CD4-positive, alpha-beta T cell (primary cell): ENCODE measurements around the gene ENAH. TPM values are rescaled to one million over a fixed set of nuclear protein-coding genes. Genes with fewer than 3 reads are reported as not detected.

Experiments used
- ATAC-seq: fragments of 200-7000 bp; cut with Tn5 transposase; one replicate; pipeline ENCODE4 v1.10.0; 2022; ENCODE audit warnings: mild to moderate bottlenecking; ENCODE audit not compliant: poor library complexity
- CTCF ChIA-PET: fragments of 350-600 bp; sonication (Branson Sonifier 250); formaldehyde crosslinking; loops from one replicate; lab custom pipeline; 2021; ENCODE audit warnings: antibody characterized with exemption, inconsistent platforms; lab: Charles Lee
- POLR2A ChIA-PET: fragments of 350-600 bp; sonication (Branson Sonifier 250); formaldehyde crosslinking; loops from one replicate; lab custom pipeline; 2021; ENCODE audit warnings: antibody characterized with exemption, inconsistent platforms; lab: Charles Lee
- DNase-seq, 14 experiments: peaks; one replicate each; pipeline ENCODE4 v3.0.0-alpha.2; 2013 to 2020; ENCODE audit warnings: mixed read lengths in 2 of 14
- H3K27ac ChIP-seq, 2 donors: one replicate each; pipeline versions ENCODE4 v1.5.1 to v1.7.0; 2013; ENCODE audit warnings: low read length in 2 of 2, low read depth in 1 of 2, mild to moderate bottlenecking in 1 of 2
- H3K27me3 ChIP-seq, 2 experiments: 1 replicate in 1 of 2; 2 replicates in 1 of 2; pipeline versions ENCODE4 v1.6.1 to v1.7.0; 2013; ENCODE audit warnings: low read length in 2 of 2, control low read depth in 1 of 2, mild to moderate bottlenecking in 1 of 2, moderate library complexity in 1 of 2; ENCODE audit not compliant: insufficient read depth in 2 of 2, control insufficient read depth in 1 of 2
- H3K36me3 ChIP-seq: one replicate; pipeline ENCODE4 v1.6.1; 2013; ENCODE audit warnings: low read length, control low read depth; ENCODE audit not compliant: insufficient read depth
- H3K4me1 ChIP-seq: one replicate; pipeline ENCODE4 v1.6.1; 2013; ENCODE audit warnings: low read length, control low read depth; ENCODE audit not compliant: insufficient read depth
- H3K4me3 ChIP-seq: one replicate; pipeline ENCODE4 v1.5.1; 2013; ENCODE audit warnings: mild to moderate bottlenecking, low read length, moderate library complexity
- H3K9me3 ChIP-seq, 2 experiments: 1 replicate in 1 of 2; 2 replicates in 1 of 2; pipeline versions ENCODE4 v1.6.1 to v1.7.0; 2013; ENCODE audit warnings: low read length in 2 of 2, mild to moderate bottlenecking in 2 of 2, control low read depth in 1 of 2, moderate library complexity in 1 of 2; ENCODE audit not compliant: control insufficient read depth in 1 of 2, insufficient read depth in 1 of 2
- H3K27ac Mint-ChIP-seq: one replicate; pipeline ENCODE4 v1.8.0; 2020; ENCODE audit warnings: mixed read lengths
- H3K27me3 Mint-ChIP-seq: one replicate; pipeline ENCODE4 v1.8.0; 2021; ENCODE audit warnings: mixed read lengths
- H3K36me3 Mint-ChIP-seq: one replicate; pipeline ENCODE4 v1.8.0; 2021; ENCODE audit warnings: low read depth, mixed read lengths
- H3K4me1 Mint-ChIP-seq: one replicate; pipeline ENCODE4 v1.8.0; 2021; ENCODE audit warnings: low read depth, mixed read lengths
- H3K4me3 Mint-ChIP-seq: one replicate; pipeline ENCODE4 v1.8.0; 2020; ENCODE audit warnings: mild to moderate bottlenecking, mixed read lengths
- H3K9me3 Mint-ChIP-seq: one replicate; pipeline ENCODE4 v1.8.0; 2020; ENCODE audit warnings: mixed read lengths
- intact Hi-C, 2 experiments: fragments of 100-400 bp; cut with DNase I in 1 of 2; cut with micrococcal nuclease in 1 of 2; formaldehyde crosslinking; loops; one replicate each; pipeline versions ENCODE4 v1.15.1 to v1.9.0; 2023 to 2025; cut with DNase I, micrococcal nuclease
- total RNA-seq, 174 experiments: library from RNA in 2 of 174; stranded (reverse) in 2 of 174; gene quantifications; one replicate each; pipeline ENCODE4 v1.2.3 and lab custom pipeline; 2021 to 2026
- TF ChIP-seq, protein P1 (sequence below): fragments of 200-600 bp; IDR thresholded peaks from one replicate; pipeline ENCODE4 v1.8.0; 2022; ENCODE audit warnings: antibody characterized with exemption, mild to moderate bottlenecking

Gene ENAH
- total RNA-seq, 2 experiments from 2014 or later, result not detected

DNA sequence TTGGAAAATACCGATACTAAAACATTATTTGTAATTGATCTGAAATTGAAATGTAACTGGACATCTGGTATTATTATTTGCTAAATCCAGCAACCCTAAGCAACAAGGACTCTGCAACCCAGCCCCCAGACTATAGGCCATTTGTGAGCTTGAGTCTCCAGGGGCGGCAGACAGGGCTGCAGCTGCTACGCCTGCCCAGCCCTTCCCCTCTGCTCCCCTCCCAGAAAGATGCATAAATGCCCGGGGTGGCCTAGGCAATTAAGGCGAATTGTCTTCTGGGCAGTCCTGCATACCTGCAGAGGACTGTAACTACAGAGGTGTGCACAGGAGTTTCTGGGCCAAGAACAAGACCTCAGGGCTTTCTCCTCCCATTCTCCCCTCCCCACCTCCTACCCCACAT lies 183.9 kb downstream of the ENAH start:
- no peaks in the 10 kb centered on the region for H3K27me3 Mint-ChIP-seq
- H3K9me3 ChIP-seq, result no peaks in the 10 kb centered on the region
- ChIA-PET POLR2A (interaction anchor here (0.6 to 3.6 kb wide), 9 partner anchors 15 to 595 kb away, joined by 3 to 152 read pairs (median 30); partner anchors contain the start of genes H3-3A, LBR and SRP9), CTCF (interaction anchor here (1.4 to 1.5 kb wide), 2 partner anchors 308 to 519 kb away, joined by 4 read pairs; partner anchors contain the start of gene SRP9)
- H3K27ac Mint-ChIP-seq, result peak overlapping the region; percentile 99
- H3K36me3 Mint-ChIP-seq, result no peaks in the 10 kb centered on the region
- H3K9me3 Mint-ChIP-seq, result no peaks in the 10 kb centered on the region
- ATAC-seq (no peak), DNase-seq (no peak)
- H3K4me1 ChIP-seq, result peaks cover 59% of the 10 kb centered on the region
- TF ChIP-seq, protein P1, sequence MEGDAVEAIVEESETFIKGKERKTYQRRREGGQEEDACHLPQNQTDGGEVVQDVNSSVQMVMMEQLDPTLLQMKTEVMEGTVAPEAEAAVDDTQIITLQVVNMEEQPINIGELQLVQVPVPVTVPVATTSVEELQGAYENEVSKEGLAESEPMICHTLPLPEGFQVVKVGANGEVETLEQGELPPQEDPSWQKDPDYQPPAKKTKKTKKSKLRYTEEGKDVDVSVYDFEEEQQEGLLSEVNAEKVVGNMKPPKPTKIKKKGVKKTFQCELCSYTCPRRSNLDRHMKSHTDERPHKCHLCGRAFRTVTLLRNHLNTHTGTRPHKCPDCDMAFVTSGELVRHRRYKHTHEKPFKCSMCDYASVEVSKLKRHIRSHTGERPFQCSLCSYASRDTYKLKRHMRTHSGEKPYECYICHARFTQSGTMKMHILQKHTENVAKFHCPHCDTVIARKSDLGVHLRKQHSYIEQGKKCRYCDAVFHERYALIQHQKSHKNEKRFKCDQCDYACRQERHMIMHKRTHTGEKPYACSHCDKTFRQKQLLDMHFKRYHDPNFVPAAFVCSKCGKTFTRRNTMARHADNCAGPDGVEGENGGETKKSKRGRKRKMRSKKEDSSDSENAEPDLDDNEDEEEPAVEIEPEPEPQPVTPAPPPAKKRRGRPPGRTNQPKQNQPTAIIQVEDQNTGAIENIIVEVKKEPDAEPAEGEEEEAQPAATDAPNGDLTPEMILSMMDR, result no peak
- intact Hi-C loops, result loop anchor here (5.0 kb wide), 2 partner anchors 308 to 453 kb away; partner anchors contain the start of genes PYCR2 (in 1 of the 2) and SRP9 (in 1 of the 2)
- peaks cover 43% of the 10 kb centered on the region for H3K4me1 Mint-ChIP-seq
- no peaks in the 10 kb centered on the region for H3K36me3 ChIP-seq
- peak overlapping the region; percentile 96 for H3K4me3 Mint-ChIP-seq
- no peaks in the 10 kb centered on the region for H3K27me3 ChIP-seq
- peak overlapping the region in 1 of 2 donors; percentile 92 for H3K27ac ChIP-seq
- no peak overlapping the region for H3K4me3 ChIP-seq

DNA sequence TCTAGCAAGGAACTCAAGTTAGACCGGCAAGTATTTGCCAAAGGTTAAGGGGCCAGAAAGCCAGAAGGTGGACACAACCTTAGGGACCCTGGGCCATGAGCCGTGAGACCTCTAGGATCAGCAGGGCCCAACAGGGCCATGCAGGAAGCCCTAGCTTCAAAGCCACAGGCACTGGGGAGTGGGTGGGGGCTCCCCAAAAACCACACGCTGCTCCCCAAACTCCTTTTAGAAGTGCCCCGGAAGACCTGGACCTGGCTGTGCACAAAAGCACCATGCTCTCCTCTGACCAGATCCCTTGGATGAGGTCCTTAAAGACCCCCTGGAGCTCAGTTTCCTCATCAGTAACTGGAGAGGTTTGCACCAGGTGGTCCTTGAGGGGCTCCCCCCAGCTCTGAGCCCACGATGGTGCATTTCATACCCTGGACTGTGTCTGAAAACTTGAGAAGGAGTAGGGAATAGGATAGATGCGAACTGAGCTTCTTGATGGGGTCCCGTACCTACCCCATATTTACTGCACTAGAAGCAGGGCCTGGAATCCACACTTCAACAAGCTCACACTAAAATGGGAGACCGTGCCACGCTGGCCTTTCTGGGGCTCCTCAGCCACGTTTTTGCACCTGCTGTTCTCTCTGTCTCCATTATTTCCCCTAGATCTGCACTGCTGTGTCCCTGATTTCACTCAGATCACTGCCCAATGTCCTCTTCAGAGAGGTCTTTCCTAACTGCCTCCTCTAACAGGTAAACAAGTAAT lies 184.5 kb downstream of the ENAH start:
- intact Hi-C loops, result loop anchor here (5.0 kb wide), 2 partner anchors 309 to 454 kb away; partner anchors contain the start of genes PYCR2 (in 1 of the 2) and SRP9 (in 1 of the 2)
- Histone ChIP-seq H3K9me3 (no peaks in the 10 kb centered on the region), H3K27me3 (no peaks in the 10 kb centered on the region), H3K36me3 (no peaks in the 10 kb centered on the region), H3K4me1 (peaks cover 59% of the 10 kb centered on the region), H3K4me3 (peak overlapping the region; percentile 79), H3K27ac (peak overlapping the region; percentile 92 to 94)
- Mint-ChIP-seq H3K36me3 (no peaks in the 10 kb centered on the region), H3K4me3 (peak overlapping the region; percentile 96), H3K27ac (peak overlapping the region; percentile 99), H3K4me1 (peaks cover 40% of the 10 kb centered on the region), H3K27me3 (no peaks in the 10 kb centered on the region), H3K9me3 (no peaks in the 10 kb centered on the region)
- POLR2A ChIA-PET, result interaction anchor here (0.5 to 3.6 kb wide), 22 partner anchors 8 to 1470 kb away, joined by 3 to 152 read pairs (median 6); partner anchors contain the start of genes DEGS1, H3-3A, LBR and PYCR2
- TF ChIP-seq, protein P1, result no peak
- CTCF ChIA-PET, result interaction anchor here (1.4 to 1.5 kb wide), 2 partner anchors 309 to 519 kb away, joined by 4 read pairs; partner anchors contain the start of gene SRP9
- DNase-seq (peak in 4 of 14 experiments; percentile 35 to 55 (median 45)), ATAC-seq (no peak)

DNA sequence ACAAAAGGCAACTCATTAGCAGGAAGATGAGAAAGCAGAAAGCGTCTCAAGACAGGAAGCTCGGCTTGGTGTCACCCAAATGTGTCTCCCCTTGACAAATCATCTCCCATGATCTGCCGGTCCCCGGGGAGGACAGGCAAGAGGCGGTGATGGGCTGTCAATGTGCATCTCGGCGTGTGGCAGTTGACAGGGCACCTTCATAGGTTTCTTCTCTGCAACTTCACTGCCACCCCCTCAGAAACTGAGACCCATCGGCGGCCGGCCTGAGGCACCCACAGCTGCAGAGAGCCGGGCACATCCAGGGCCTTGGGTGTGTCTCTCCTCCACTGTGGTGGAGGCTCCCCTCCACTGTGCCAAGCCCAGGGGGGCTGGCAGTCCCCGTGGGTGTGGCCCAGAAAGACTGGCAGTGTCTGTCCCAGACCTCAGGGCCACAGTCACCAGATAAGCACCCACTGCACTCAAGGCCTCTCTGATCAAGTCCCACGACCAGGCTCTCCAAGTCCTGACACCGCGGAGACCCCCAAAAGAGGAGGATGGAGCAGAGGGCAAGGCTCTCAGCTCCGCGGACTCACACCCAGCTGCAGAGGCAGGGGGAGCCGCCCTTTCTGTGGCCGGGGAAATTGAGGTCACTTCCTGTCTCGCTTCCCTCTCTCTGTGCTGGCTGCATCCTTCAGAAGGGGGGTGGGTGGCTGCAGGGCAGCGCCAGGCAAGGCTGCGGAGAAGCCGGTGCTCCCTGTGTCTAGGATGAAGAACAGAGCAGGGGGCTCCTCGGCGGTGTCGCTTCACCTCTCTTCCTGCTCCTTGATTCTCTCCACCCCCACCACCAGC lies 185.5 kb downstream of the ENAH start:
- no peaks in the 10 kb centered on the region for H3K27me3 Mint-ChIP-seq
- H3K9me3 Mint-ChIP-seq, result no peaks in the 10 kb centered on the region
- Histone ChIP-seq H3K4me1 (peaks cover 56% of the 10 kb centered on the region), H3K27ac (peak overlapping the region; percentile 92 to 94), H3K27me3 (no peaks in the 10 kb centered on the region), H3K36me3 (no peaks in the 10 kb centered on the region), H3K4me3 (peak overlapping the region; percentile 79), H3K9me3 (no peaks in the 10 kb centered on the region)
- ATAC-seq (peak; percentile 85), DNase-seq (peak; percentile 67 to 94 (median 79))
- CTCF ChIA-PET, result interaction anchor here (1.0 to 1.9 kb wide), 2 partner anchors 22 to 310 kb away, joined by 5 read pairs; partner anchors contain the start of gene SRP9
- TF ChIP-seq, protein P1, result no peak
- H3K4me3 Mint-ChIP-seq, result peak overlapping the region; percentile 96
- POLR2A ChIA-PET, result interaction anchor here (0.5 to 3.6 kb wide), 28 partner anchors 11 to 1471 kb away, joined by 3 to 152 read pairs (median 4); partner anchors contain the start of genes DEGS1, H3-3A, LBR and PYCR2
- peaks cover 40% of the 10 kb centered on the region for H3K4me1 Mint-ChIP-seq
- no peaks in the 10 kb centered on the region for H3K36me3 Mint-ChIP-seq
- intact Hi-C loops, result loop anchor here (1.0 to 5.0 kb wide), 5 partner anchors 22 to 455 kb away; partner anchors contain the start of genes LBR (in 2 of the 2), PYCR2 (in 1 of the 2) and SRP9 (in 1 of the 2)
- H3K27ac Mint-ChIP-seq, result peak overlapping the region; percentile 99
